ENCODE results near the gene ZDHHC8.

The ZDHHC8 gene

DNA sequence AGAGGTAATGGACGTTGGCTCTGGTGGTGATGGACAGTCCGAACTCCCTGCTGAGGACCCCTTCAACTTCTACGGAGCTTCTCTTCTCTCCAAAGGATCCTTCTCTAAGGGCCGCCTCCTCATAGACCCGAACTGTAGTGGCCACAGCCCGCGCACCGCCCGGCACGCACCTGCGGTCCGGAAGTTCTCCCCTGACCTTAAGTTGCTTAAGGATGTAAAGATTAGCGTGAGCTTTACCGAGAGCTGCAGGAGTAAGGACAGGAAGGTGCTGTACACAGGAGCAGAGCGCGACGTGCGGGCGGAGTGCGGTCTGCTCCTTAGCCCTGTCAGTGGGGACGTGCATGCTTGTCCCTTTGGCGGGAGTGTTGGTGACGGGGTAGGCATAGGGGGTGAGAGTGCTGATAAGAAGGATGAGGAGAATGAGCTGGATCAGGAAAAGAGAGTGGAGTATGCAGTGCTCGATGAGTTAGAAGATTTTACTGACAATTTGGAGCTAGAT, 45.5 kb upstream of the ZDHHC8 start:
- no peak for DNase-seq (ENCODE audit: extremely low read depth, insufficient read length)
- no peak for TF ChIP-seq CTCF (IDR thresholded peaks at IDR 0.05; ENCODE audit: insufficient read depth, low read length, poor library complexity, severe bottlenecking)
- Histone ChIP-seq H3K36me3 (ENCODE audit: control insufficient read depth, insufficient read depth, low read length) (peaks cover 32% of the 10 kb centered on the region), H3K27me3 (replicated peaks; ENCODE audit: control insufficient read depth, insufficient read depth, low read length) (no peaks in the 10 kb centered on the region), H3K4me3 (replicated peaks; ENCODE audit: low read depth, low read length) (no peak overlapping the region)

GRCh38 chr22:20086763-20087162, 44.8 kb upstream of the ZDHHC8 start:
- no peak overlapping the region for H3K4me3 ChIP-seq (replicated peaks; ENCODE audit: low read depth, low read length)
- H3K27me3 ChIP-seq (replicated peaks; ENCODE audit: control insufficient read depth, insufficient read depth, low read length): no peaks in the 10 kb centered on the region
- DNase-seq (ENCODE audit: extremely low read depth, insufficient read length): no peak
- H3K36me3 ChIP-seq (ENCODE audit: control insufficient read depth, insufficient read depth, low read length): peaks cover 37% of the 10 kb centered on the region
- TF ChIP-seq CTCF (IDR thresholded peaks at IDR 0.05; ENCODE audit: insufficient read depth, low read length, poor library complexity, severe bottlenecking): no peak

DNA sequence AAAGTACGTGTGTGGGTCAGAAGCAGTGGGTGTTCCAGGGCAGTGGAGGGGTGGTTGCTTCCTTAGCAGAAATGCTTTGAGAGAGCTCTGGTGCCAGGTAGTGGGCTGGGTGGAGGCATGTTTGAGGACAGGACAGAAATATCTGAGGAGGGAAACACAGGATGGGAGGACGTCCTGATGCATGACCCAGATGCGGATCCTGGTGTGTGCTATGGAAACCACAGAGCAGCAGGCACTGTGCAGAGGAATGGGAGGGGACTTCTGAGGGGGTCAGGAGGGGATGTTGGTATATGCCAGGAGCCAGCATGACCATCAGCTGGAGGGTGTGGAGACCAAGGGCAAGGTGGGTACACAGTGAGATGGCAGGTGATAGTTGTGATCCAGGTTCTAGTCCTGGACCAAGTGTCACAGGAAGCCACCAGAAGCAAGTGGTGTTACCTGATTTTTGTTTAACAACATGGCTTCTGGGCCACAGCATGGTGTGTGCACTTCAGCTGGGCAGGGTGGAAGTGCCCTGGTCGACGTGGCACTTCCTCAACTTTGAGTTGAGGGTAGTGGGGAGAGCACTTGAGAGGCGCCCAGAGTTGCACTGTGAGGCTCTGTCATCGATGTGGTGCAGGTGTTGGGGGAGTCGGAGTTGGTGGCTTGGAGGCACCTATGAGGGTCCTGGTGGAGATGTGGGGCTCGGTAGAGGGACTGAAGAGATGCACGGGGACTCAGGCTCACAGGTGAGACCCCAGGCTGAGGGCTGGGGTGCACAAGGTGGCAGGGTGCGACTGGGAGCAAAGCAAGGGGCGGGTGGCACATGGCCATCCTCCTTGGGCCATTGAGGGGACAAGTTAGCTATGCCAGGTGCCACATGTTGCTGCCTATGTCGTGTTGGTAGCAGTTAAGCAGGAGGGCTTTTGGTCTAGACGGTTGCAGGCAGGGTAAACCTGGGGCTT, 44.0 kb upstream of the ZDHHC8 start:
- peaks cover 43% of the 10 kb centered on the region for H3K36me3 ChIP-seq (ENCODE audit: control insufficient read depth, insufficient read depth, low read length)
- no peak for TF ChIP-seq CTCF (IDR thresholded peaks at IDR 0.05; ENCODE audit: insufficient read depth, low read length, poor library complexity, severe bottlenecking)
- no peak overlapping the region for H3K4me3 ChIP-seq (replicated peaks; ENCODE audit: low read depth, low read length)
- no peaks in the 10 kb centered on the region for H3K27me3 ChIP-seq (replicated peaks; ENCODE audit: control insufficient read depth, insufficient read depth, low read length)
- DNase-seq (ENCODE audit: extremely low read depth, insufficient read length): no peak

DNA sequence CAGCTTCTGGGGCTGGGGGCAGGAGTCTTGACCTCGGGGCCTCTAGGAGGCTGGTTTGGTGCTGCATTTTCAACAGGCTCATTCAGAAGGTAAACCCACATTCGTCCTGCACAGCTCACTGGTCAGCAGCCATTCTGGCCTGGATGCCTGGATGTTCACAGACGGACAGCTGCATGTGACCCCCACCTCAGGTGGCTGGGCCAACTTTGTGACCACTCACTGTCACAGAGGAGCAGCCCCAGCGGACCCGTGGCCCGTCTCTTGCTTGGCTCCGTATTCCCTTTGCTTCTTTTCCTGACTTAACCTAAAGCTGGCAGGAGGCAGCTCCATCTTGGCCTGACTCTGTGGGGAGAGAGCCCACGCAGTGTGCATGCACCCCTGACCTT, 43.3 kb upstream of the ZDHHC8 start:
- Histone ChIP-seq H3K27me3 (replicated peaks; ENCODE audit: control insufficient read depth, insufficient read depth, low read length) (no peaks in the 10 kb centered on the region), H3K4me3 (replicated peaks; ENCODE audit: low read depth, low read length) (no peak overlapping the region), H3K36me3 (ENCODE audit: control insufficient read depth, insufficient read depth, low read length) (peaks cover 43% of the 10 kb centered on the region)
- no peak for TF ChIP-seq CTCF (IDR thresholded peaks at IDR 0.05; ENCODE audit: insufficient read depth, low read length, poor library complexity, severe bottlenecking)
- DNase-seq (ENCODE audit: extremely low read depth, insufficient read length): no peak

GRCh38 chr22:20089226-20089976, 42.2 kb upstream of the ZDHHC8 start:
- no peak for DNase-seq (ENCODE audit: extremely low read depth, insufficient read length)
- Histone ChIP-seq H3K36me3 (ENCODE audit: control insufficient read depth, insufficient read depth, low read length) (peaks cover 51% of the 10 kb centered on the region), H3K4me3 (replicated peaks; ENCODE audit: low read depth, low read length) (no peak overlapping the region), H3K27me3 (replicated peaks; ENCODE audit: control insufficient read depth, insufficient read depth, low read length) (no peaks in the 10 kb centered on the region)
- no peak for TF ChIP-seq CTCF (IDR thresholded peaks at IDR 0.05; ENCODE audit: insufficient read depth, low read length, poor library complexity, severe bottlenecking)
